Activated CD8-positive, alpha-beta T cell treated with anti-CD3 and anti-CD28 coated beads for 36 hours (primary cell): ENCODE data around the gene LRCH2. TPM values are rescaled to one million over a fixed set of nuclear protein-coding genes. Genes with fewer than 3 reads are reported as not detected.

ENCODE experiments used
- ATAC-seq: fragments of 200-7000 bp; cut with Tn5 transposase; one replicate; pipeline ENCODE4 v1.10.0; 2021; ENCODE audit warnings: mild to moderate bottlenecking, moderate library complexity
- CTCF ChIA-PET: fragments of 350-600 bp; sonication (Branson Sonifier 250); formaldehyde crosslinking; loops from one replicate; lab custom pipeline; 2021; ENCODE audit warnings: antibody characterized with exemption; lab: Charles Lee
- POLR2A ChIA-PET: fragments of 350-600 bp; sonication (Branson Sonifier 250); formaldehyde crosslinking; loops from one replicate; lab custom pipeline; 2021; ENCODE audit warnings: antibody characterized with exemption; lab: Charles Lee
- DNase-seq: peaks from one replicate; pipeline ENCODE4 v3.0.0-alpha.2; 2020
- H3K27ac Mint-ChIP-seq: one replicate; pipeline ENCODE4 v1.8.0; 2021; ENCODE audit warnings: mild to moderate bottlenecking, mixed read lengths
- H3K27me3 Mint-ChIP-seq: one replicate; pipeline ENCODE4 v1.8.0; 2021; ENCODE audit warnings: mixed read lengths
- H3K36me3 Mint-ChIP-seq: one replicate; pipeline ENCODE4 v1.8.0; 2021; ENCODE audit warnings: low read depth, mixed read lengths
- H3K4me1 Mint-ChIP-seq: one replicate; pipeline ENCODE4 v1.8.0; 2021; ENCODE audit warnings: low read depth, mixed read lengths
- H3K4me3 Mint-ChIP-seq: one replicate; pipeline ENCODE4 v1.8.0; 2021; ENCODE audit warnings: mild to moderate bottlenecking, moderate library complexity, mixed read lengths
- H3K9me3 Mint-ChIP-seq: one replicate; pipeline ENCODE4 v1.8.0; 2021; ENCODE audit warnings: mixed read lengths
- intact Hi-C: fragments of 100-400 bp; cut with micrococcal nuclease; formaldehyde crosslinking; loops from one replicate; pipeline ENCODE4 v1.10.0; 2022
- total RNA-seq, 2 experiments: library from RNA; stranded (reverse); gene quantifications; one replicate each; pipeline ENCODE4 v1.2.3, GENCODE V29; 2021
- TF ChIP-seq, protein P1 (sequence below): fragments of 200-600 bp; IDR thresholded peaks from one replicate; pipeline ENCODE4 v1.8.0; 2022; ENCODE audit warnings: antibody characterized with exemption, mild to moderate bottlenecking

The LRCH2 gene
- total RNA-seq, 2 experiments from 2014 or later = not detected

DNA sequence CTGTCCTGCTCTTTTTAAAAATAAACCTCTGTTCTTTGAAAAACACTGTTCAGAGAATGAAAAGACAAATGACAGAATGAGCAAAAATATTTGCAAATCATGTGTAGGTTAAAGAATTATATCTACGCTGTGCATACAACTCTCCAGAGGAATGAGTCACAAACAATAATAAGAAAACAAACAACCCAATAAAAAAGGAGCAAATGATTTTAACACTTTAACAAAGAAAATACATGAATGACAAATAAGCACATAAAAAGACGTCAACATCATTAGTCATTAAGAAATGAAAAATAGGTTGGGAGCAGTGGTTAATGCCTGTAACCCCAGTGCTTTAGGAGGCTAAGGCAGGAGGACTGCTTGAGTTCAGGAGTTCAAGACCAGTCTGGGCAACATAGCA is 21.1 kb upstream of the LRCH2 start:
- no peaks in the 10 kb centered on the region for H3K4me1 Mint-ChIP-seq
- ChIA-PET POLR2A (no interaction called here), CTCF (no interaction called here)
- H3K27me3 Mint-ChIP-seq = no peaks in the 10 kb centered on the region
- H3K9me3 Mint-ChIP-seq = no peaks in the 10 kb centered on the region
- no peak for DNase-seq
- no peak overlapping the region for H3K27ac Mint-ChIP-seq
- no peak overlapping the region for H3K4me3 Mint-ChIP-seq
- no peaks in the 10 kb centered on the region for H3K36me3 Mint-ChIP-seq
- intact Hi-C loops = no loop called here
- no peak for ATAC-seq
- TF ChIP-seq, protein P1, sequence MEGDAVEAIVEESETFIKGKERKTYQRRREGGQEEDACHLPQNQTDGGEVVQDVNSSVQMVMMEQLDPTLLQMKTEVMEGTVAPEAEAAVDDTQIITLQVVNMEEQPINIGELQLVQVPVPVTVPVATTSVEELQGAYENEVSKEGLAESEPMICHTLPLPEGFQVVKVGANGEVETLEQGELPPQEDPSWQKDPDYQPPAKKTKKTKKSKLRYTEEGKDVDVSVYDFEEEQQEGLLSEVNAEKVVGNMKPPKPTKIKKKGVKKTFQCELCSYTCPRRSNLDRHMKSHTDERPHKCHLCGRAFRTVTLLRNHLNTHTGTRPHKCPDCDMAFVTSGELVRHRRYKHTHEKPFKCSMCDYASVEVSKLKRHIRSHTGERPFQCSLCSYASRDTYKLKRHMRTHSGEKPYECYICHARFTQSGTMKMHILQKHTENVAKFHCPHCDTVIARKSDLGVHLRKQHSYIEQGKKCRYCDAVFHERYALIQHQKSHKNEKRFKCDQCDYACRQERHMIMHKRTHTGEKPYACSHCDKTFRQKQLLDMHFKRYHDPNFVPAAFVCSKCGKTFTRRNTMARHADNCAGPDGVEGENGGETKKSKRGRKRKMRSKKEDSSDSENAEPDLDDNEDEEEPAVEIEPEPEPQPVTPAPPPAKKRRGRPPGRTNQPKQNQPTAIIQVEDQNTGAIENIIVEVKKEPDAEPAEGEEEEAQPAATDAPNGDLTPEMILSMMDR = no peak

GRCh38 chrX:115251458-115252233 is 17.8 kb upstream of the LRCH2 start:
- intact Hi-C loops = no loop called here
- no peaks in the 10 kb centered on the region for H3K9me3 Mint-ChIP-seq

DNA sequence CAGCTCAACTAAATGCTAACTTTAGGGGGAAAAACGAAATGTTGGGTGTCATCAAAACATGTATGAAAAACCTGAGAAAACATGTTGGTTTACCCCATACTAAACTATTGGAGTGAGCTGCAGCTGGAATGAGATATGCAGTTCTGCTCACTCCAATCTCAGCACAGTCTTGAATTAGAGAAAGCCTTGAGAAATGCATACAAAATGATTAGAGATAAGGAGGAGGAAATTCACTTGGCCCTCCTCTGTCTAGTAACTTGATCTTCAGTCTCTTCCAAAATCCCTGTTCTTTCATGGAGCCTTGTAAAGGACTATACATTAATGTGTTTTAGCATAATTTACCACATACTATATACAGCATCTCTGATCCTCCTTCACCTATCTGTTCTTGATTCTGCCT is 3.2 kb upstream of the LRCH2 start:
- TF ChIP-seq, protein P1 = no peak
- no peaks in the 10 kb centered on the region for H3K9me3 Mint-ChIP-seq

More at GRCh38 chrX:115251458-115252233, 17.8 kb upstream of the LRCH2 start:
- ATAC-seq = no peak
- TF ChIP-seq, protein P1 = no peak
- no peak overlapping the region for H3K27ac Mint-ChIP-seq
- no peak for DNase-seq
- no peak overlapping the region for H3K4me3 Mint-ChIP-seq
- CTCF ChIA-PET = interaction anchor here (0.6 kb wide), 1 partner anchor 39 kb away, joined by 3 read pairs; no protein-coding TSS in a partner anchor
- POLR2A ChIA-PET = no interaction called here
- no peaks in the 10 kb centered on the region for H3K36me3 Mint-ChIP-seq
- H3K27me3 Mint-ChIP-seq = no peaks in the 10 kb centered on the region
- no peaks in the 10 kb centered on the region for H3K4me1 Mint-ChIP-seq

GRCh38 chrX:115236560-115236959 is 2.7 kb upstream of the LRCH2 start:
- intact Hi-C loops = no loop called here

More for the DNA sequence above, 3.2 kb upstream of the LRCH2 start:
- Mint-ChIP-seq H3K36me3 (no peaks in the 10 kb centered on the region), H3K4me3 (no peak overlapping the region), H3K27me3 (peaks cover 10% of the 10 kb centered on the region), H3K27ac (no peak overlapping the region), H3K4me1 (no peaks in the 10 kb centered on the region)
- POLR2A ChIA-PET = no interaction called here
- intact Hi-C loops = no loop called here
- DNase-seq (no peak), ATAC-seq (no peak)
- CTCF ChIA-PET = no interaction called here

DNA sequence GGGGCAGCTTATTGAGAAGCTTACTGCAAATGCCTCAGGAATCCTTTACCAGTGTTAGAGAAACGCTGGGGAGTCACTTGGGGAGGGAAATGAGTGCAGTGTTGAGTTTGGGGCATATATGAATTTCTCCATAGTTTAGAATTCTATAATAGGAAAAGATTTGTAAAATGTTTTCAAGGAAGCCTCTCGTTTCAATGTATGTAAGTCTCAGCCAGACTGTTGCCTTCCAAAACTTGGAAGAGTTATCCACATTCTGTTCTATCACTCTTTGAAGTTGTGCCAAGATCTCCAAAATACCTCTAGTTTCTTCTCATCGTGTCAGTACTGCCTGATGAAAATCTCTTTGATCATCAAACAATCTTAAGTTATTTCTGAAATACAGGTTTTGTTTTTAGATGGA is 565 bp upstream of the LRCH2 start:
- no peak for ATAC-seq
- intact Hi-C loops = no loop called here

More at GRCh38 chrX:115236560-115236959, 2.7 kb upstream of the LRCH2 start:
- Mint-ChIP-seq H3K36me3 (no peaks in the 10 kb centered on the region), H3K27me3 (peaks cover 10% of the 10 kb centered on the region), H3K27ac (no peak overlapping the region), H3K4me1 (no peaks in the 10 kb centered on the region), H3K9me3 (no peaks in the 10 kb centered on the region), H3K4me3 (no peak overlapping the region)
- no peak for ATAC-seq
- TF ChIP-seq, protein P1 = no peak
- POLR2A ChIA-PET = no interaction called here
- no peak for DNase-seq
- CTCF ChIA-PET = no interaction called here

More for the DNA sequence above, 565 bp upstream of the LRCH2 start:
- DNase-seq = no peak
- TF ChIP-seq, protein P1 = no peak
- Mint-ChIP-seq H3K4me3 (no peak overlapping the region), H3K9me3 (no peaks in the 10 kb centered on the region), H3K27ac (no peak overlapping the region), H3K4me1 (no peaks in the 10 kb centered on the region), H3K27me3 (peaks cover 16% of the 10 kb centered on the region), H3K36me3 (no peaks in the 10 kb centered on the region)
- ChIA-PET CTCF (no interaction called here), POLR2A (no interaction called here)
